Activated T-helper 1 cell treated with anti-CD3 and anti-CD28 coated beads, Interleukin-2, amount 50 U/mL, for 16 hours (primary cell): Measurements from ENCODE around the gene CELA3B.
"Not testable (repeated sequence)": the region's sequence is repeated elsewhere in the genome, so short reads cannot be mapped to it uniquely, and the experiment has no call there.

ENCODE experiments used
- DNase-seq, 2 donors: peaks; one replicate each; pipeline ENCODE4 v3.0.0-alpha.2; 2020; ENCODE audit warnings: low read depth in 1 of 2, low spot score in 1 of 2

CELA3B gene

GRCh38 chr1:21974699-21975098 lies 2.1 kb upstream of the CELA3B start:
- not testable (repeated sequence) for DNase-seq

- DNase-seq: not testable (repeated sequence)
Measured at GRCh38 chr1:21975296-21975695, 1.5 kb upstream of the CELA3B start.

GRCh38 chr1:21978209-21978608 lies 1.4 kb downstream of the CELA3B start:
- not testable (repeated sequence) for DNase-seq

- DNase-seq: not testable (repeated sequence)
Measured at GRCh38 chr1:21980515-21981220, 3.8 kb downstream of the CELA3B start.

GRCh38 chr1:21981253-21981652 lies 4.4 kb downstream of the CELA3B start:
- DNase-seq: not testable (repeated sequence)

GRCh38 chr1:21982122-21982521 lies 5.3 kb downstream of the CELA3B start:
- DNase-seq: not testable (repeated sequence)

GRCh38 chr1:21983539-21983938 lies 6.7 kb downstream of the CELA3B start:
- not testable (repeated sequence) for DNase-seq

GRCh38 chr1:21985893-21986292 lies 9.1 kb downstream of the CELA3B start:
- not testable (repeated sequence) for DNase-seq

GRCh38 chr1:21986386-21986785 lies 9.6 kb downstream of the CELA3B start:
- not testable (repeated sequence) for DNase-seq

- not testable (repeated sequence) for DNase-seq
Measured at GRCh38 chr1:21989672-21990393, 13.0 kb downstream of the CELA3B start.

- not testable (repeated sequence) for DNase-seq
Measured at GRCh38 chr1:21992186-21992585, 15.4 kb downstream of the CELA3B start.

GRCh38 chr1:21994716-21995115 lies 17.9 kb downstream of the CELA3B start:
- not testable (repeated sequence) for DNase-seq

- DNase-seq: not testable (repeated sequence)
Measured at GRCh38 chr1:21996663-21996970, 19.8 kb downstream of the CELA3B start.

- DNase-seq: not testable (repeated sequence)
Measured at GRCh38 chr1:21997891-21998623, 21.2 kb downstream of the CELA3B start.

- DNase-seq: not testable (repeated sequence)
Measured at GRCh38 chr1:21998624-21999294, 21.9 kb downstream of the CELA3B start.

- not testable (repeated sequence) for DNase-seq
Measured at GRCh38 chr1:21999645-22000044, 22.8 kb downstream of the CELA3B start.

- no peak for DNase-seq
Measured at GRCh38 chr1:22001409-22001808, 24.6 kb downstream of the CELA3B start, which contains the start of gene CELA3A. Gene CELA3A, plus strand, starts transcription at chr1:22001657. Its CDS starts 18 bp downstream, at chr1:22001675.

GRCh38 chr1:22002461-22002860 lies 25.6 kb downstream of the CELA3B start:
- not testable (repeated sequence) for DNase-seq

GRCh38 chr1:22002875-22003274 lies 26.1 kb downstream of the CELA3B start:
- not testable (repeated sequence) for DNase-seq

GRCh38 chr1:22003959-22004358 lies 27.1 kb downstream of the CELA3B start:
- DNase-seq: not testable (repeated sequence)
